Measurements from ENCODE around the gene PROCA1.

The PROCA1 gene

GRCh38 chr17:28711723-28712031 is at the start of gene PROCA1:
Gene PROCA1 (minus strand): TSS chr17:28711888. CDS start chr17:28711660, 228 bp downstream.
- peak within 1 kb of the TSS; percentile 78 for H3K9ac ChIP-seq (ENCODE audit: low read length)
- peak within 1 kb of the TSS; percentile 71 for H3K4me3 ChIP-seq (ENCODE audit: low read length)
- no peaks in the 10 kb centered on the region for H3K27me3 ChIP-seq (replicated peaks; ENCODE audit: control insufficient read depth, insufficient read depth, low read length)
- H3K4me1 ChIP-seq (ENCODE audit: control insufficient read depth, insufficient read depth, low read length): peaks cover 8% of the 10 kb centered on the region
- H3K9me3 ChIP-seq (ENCODE audit: control insufficient read depth, low read length): no peaks in the 10 kb centered on the region
- peaks cover 19% of the 10 kb centered on the region for H3K36me3 ChIP-seq (ENCODE audit: control insufficient read depth, insufficient read depth, low read length, severe bottlenecking)
- DNase-seq (ENCODE audit: low read depth): no peak

GRCh38 chr17:28760601-28761562 is 49.2 kb upstream of the PROCA1 start:
- H3K9ac ChIP-seq (ENCODE audit: low read length): no peak overlapping the region
- H3K9me3 ChIP-seq (ENCODE audit: control insufficient read depth, low read length): no peaks in the 10 kb centered on the region
- H3K4me3 ChIP-seq (ENCODE audit: low read length): no peak overlapping the region
- peaks cover 8% of the 10 kb centered on the region for H3K4me1 ChIP-seq (ENCODE audit: control insufficient read depth, insufficient read depth, low read length)
- H3K36me3 ChIP-seq (ENCODE audit: control insufficient read depth, insufficient read depth, low read length, severe bottlenecking): peaks cover 75% of the 10 kb centered on the region
- no peaks in the 10 kb centered on the region for H3K27me3 ChIP-seq (replicated peaks; ENCODE audit: control insufficient read depth, insufficient read depth, low read length)
- DNase-seq (ENCODE audit: low read depth): peak; percentile 46

GRCh38 chr17:28759256-28759865 is 47.7 kb upstream of the PROCA1 start:
- no peak for DNase-seq (ENCODE audit: low read depth)
- H3K36me3 ChIP-seq (ENCODE audit: control insufficient read depth, insufficient read depth, low read length, severe bottlenecking): peaks cover 63% of the 10 kb centered on the region

GRCh38 chr17:28758411-28759121 is 46.9 kb upstream of the PROCA1 start:
- Histone ChIP-seq H3K4me1 (ENCODE audit: control insufficient read depth, insufficient read depth, low read length) (peaks cover 8% of the 10 kb centered on the region), H3K9ac (ENCODE audit: low read length) (no peak overlapping the region), H3K36me3 (ENCODE audit: control insufficient read depth, insufficient read depth, low read length, severe bottlenecking) (peaks cover 63% of the 10 kb centered on the region), H3K4me3 (ENCODE audit: low read length) (no peak overlapping the region), H3K9me3 (ENCODE audit: control insufficient read depth, low read length) (no peaks in the 10 kb centered on the region), H3K27me3 (replicated peaks; ENCODE audit: control insufficient read depth, insufficient read depth, low read length) (no peaks in the 10 kb centered on the region)
- no peak for DNase-seq (ENCODE audit: low read depth)

More at GRCh38 chr17:28759256-28759865, 47.7 kb upstream of the PROCA1 start:
- Histone ChIP-seq H3K9me3 (ENCODE audit: control insufficient read depth, low read length) (no peaks in the 10 kb centered on the region), H3K4me1 (ENCODE audit: control insufficient read depth, insufficient read depth, low read length) (peaks cover 8% of the 10 kb centered on the region), H3K9ac (ENCODE audit: low read length) (no peak overlapping the region), H3K4me3 (ENCODE audit: low read length) (no peak overlapping the region), H3K27me3 (replicated peaks; ENCODE audit: control insufficient read depth, insufficient read depth, low read length) (no peaks in the 10 kb centered on the region)

- Histone ChIP-seq H3K9ac (ENCODE audit: low read length) (no peak overlapping the region), H3K36me3 (ENCODE audit: control insufficient read depth, insufficient read depth, low read length, severe bottlenecking) (peaks cover 56% of the 10 kb centered on the region), H3K4me3 (ENCODE audit: low read length) (no peak overlapping the region), H3K27me3 (replicated peaks; ENCODE audit: control insufficient read depth, insufficient read depth, low read length) (no peaks in the 10 kb centered on the region), H3K4me1 (ENCODE audit: control insufficient read depth, insufficient read depth, low read length) (peaks cover 3% of the 10 kb centered on the region), H3K9me3 (ENCODE audit: control insufficient read depth, low read length) (no peaks in the 10 kb centered on the region)
- no peak for DNase-seq (ENCODE audit: low read depth)
Measured at GRCh38 chr17:28756049-28756804, 44.5 kb upstream of the PROCA1 start.

- Histone ChIP-seq H3K9me3 (ENCODE audit: control insufficient read depth, low read length) (no peaks in the 10 kb centered on the region), H3K36me3 (ENCODE audit: control insufficient read depth, insufficient read depth, low read length, severe bottlenecking) (peaks cover 49% of the 10 kb centered on the region), H3K4me1 (ENCODE audit: control insufficient read depth, insufficient read depth, low read length) (peaks cover 3% of the 10 kb centered on the region), H3K9ac (ENCODE audit: low read length) (no peak overlapping the region), H3K4me3 (ENCODE audit: low read length) (no peak overlapping the region), H3K27me3 (replicated peaks; ENCODE audit: control insufficient read depth, insufficient read depth, low read length) (no peaks in the 10 kb centered on the region)
- no peak for DNase-seq (ENCODE audit: low read depth)
Measured at GRCh38 chr17:28755486-28755885, 43.8 kb upstream of the PROCA1 start.

GRCh38 chr17:28751600-28752366 is 40.1 kb upstream of the PROCA1 start:
- DNase-seq (ENCODE audit: low read depth): no peak
- Histone ChIP-seq H3K36me3 (ENCODE audit: control insufficient read depth, insufficient read depth, low read length, severe bottlenecking) (peaks cover 36% of the 10 kb centered on the region), H3K9ac (ENCODE audit: low read length) (no peak overlapping the region)

GRCh38 chr17:28750178-28751047 is 38.7 kb upstream of the PROCA1 start:
- Histone ChIP-seq H3K4me3 (ENCODE audit: low read length) (no peak overlapping the region), H3K27me3 (replicated peaks; ENCODE audit: control insufficient read depth, insufficient read depth, low read length) (no peaks in the 10 kb centered on the region)
- peak; percentile 98 for DNase-seq (ENCODE audit: low read depth)

More at GRCh38 chr17:28751600-28752366, 40.1 kb upstream of the PROCA1 start:
- Histone ChIP-seq H3K27me3 (replicated peaks; ENCODE audit: control insufficient read depth, insufficient read depth, low read length) (no peaks in the 10 kb centered on the region), H3K9me3 (ENCODE audit: control insufficient read depth, low read length) (no peaks in the 10 kb centered on the region), H3K4me1 (ENCODE audit: control insufficient read depth, insufficient read depth, low read length) (peaks cover 12% of the 10 kb centered on the region), H3K4me3 (ENCODE audit: low read length) (no peak overlapping the region)

GRCh38 chr17:28749516-28750177 is 38.0 kb upstream of the PROCA1 start:
- Histone ChIP-seq H3K4me1 (ENCODE audit: control insufficient read depth, insufficient read depth, low read length) (peaks cover 26% of the 10 kb centered on the region), H3K9ac (ENCODE audit: low read length) (peak overlapping the region; percentile 65), H3K4me3 (ENCODE audit: low read length) (no peak overlapping the region), H3K36me3 (ENCODE audit: control insufficient read depth, insufficient read depth, low read length, severe bottlenecking) (peaks cover 23% of the 10 kb centered on the region), H3K27me3 (replicated peaks; ENCODE audit: control insufficient read depth, insufficient read depth, low read length) (no peaks in the 10 kb centered on the region), H3K9me3 (ENCODE audit: control insufficient read depth, low read length) (no peaks in the 10 kb centered on the region)
- DNase-seq (ENCODE audit: low read depth): no peak

More at GRCh38 chr17:28750178-28751047, 38.7 kb upstream of the PROCA1 start:
- Histone ChIP-seq H3K36me3 (ENCODE audit: control insufficient read depth, insufficient read depth, low read length, severe bottlenecking) (peaks cover 26% of the 10 kb centered on the region), H3K9me3 (ENCODE audit: control insufficient read depth, low read length) (no peaks in the 10 kb centered on the region), H3K4me1 (ENCODE audit: control insufficient read depth, insufficient read depth, low read length) (peaks cover 25% of the 10 kb centered on the region), H3K9ac (ENCODE audit: low read length) (peak overlapping the region; percentile 65)

All from adipocyte (in vitro differentiated cells).